HL-60 (cell line): ENCODE results near the gene SOCS7.

Experiments used
- GABPA ChIP-seq: IDR thresholded peaks from 2 replicates; pipeline ENCODE4 v1.6.1; 2012; ENCODE audit warnings: low read depth
- POLR2AphosphoS5 ChIP-seq: IDR thresholded peaks from 2 replicates; pipeline ENCODE4 v1.6.1; 2012; ENCODE audit warnings: low read depth
- TF ChIP-seq, protein P1 (sequence below): IDR thresholded peaks from one replicate; pipeline ENCODE4 v1.5.1; 2011; ENCODE audit warnings: low read length, control low read depth, inconsistent platforms; ENCODE audit not compliant: insufficient read depth
- TF ChIP-seq, protein P2 (sequence below): IDR thresholded peaks from 2 replicates; pipeline ENCODE4 v1.6.1; 2012; ENCODE audit warnings: low read depth; ENCODE audit not compliant: insufficient replicate concordance

DNA sequence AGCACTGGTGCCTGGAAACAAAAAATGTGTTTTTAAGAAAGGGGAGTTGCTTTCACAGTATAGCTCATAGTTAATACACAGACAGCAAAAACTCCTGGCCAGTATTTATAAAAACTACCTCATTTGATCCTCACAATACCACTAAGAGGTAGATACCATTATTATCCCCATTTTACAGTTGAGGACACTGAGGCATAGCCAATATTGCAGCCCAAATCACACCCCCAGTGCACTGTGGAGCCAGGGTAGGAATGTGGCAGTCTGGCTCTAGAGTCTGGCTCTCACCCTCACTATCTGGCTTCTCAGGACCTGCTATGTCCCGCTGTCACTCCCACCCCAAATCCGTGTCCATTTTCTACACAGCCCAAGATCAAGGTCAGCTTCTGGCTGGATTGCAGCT, 79.2 kb downstream of the SOCS7 start:
- no peak for TF ChIP-seq GABPA
- TF ChIP-seq, protein P1, sequence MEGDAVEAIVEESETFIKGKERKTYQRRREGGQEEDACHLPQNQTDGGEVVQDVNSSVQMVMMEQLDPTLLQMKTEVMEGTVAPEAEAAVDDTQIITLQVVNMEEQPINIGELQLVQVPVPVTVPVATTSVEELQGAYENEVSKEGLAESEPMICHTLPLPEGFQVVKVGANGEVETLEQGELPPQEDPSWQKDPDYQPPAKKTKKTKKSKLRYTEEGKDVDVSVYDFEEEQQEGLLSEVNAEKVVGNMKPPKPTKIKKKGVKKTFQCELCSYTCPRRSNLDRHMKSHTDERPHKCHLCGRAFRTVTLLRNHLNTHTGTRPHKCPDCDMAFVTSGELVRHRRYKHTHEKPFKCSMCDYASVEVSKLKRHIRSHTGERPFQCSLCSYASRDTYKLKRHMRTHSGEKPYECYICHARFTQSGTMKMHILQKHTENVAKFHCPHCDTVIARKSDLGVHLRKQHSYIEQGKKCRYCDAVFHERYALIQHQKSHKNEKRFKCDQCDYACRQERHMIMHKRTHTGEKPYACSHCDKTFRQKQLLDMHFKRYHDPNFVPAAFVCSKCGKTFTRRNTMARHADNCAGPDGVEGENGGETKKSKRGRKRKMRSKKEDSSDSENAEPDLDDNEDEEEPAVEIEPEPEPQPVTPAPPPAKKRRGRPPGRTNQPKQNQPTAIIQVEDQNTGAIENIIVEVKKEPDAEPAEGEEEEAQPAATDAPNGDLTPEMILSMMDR: no peak
- TF ChIP-seq POLR2AphosphoS5: no peak
- TF ChIP-seq, protein P2, sequence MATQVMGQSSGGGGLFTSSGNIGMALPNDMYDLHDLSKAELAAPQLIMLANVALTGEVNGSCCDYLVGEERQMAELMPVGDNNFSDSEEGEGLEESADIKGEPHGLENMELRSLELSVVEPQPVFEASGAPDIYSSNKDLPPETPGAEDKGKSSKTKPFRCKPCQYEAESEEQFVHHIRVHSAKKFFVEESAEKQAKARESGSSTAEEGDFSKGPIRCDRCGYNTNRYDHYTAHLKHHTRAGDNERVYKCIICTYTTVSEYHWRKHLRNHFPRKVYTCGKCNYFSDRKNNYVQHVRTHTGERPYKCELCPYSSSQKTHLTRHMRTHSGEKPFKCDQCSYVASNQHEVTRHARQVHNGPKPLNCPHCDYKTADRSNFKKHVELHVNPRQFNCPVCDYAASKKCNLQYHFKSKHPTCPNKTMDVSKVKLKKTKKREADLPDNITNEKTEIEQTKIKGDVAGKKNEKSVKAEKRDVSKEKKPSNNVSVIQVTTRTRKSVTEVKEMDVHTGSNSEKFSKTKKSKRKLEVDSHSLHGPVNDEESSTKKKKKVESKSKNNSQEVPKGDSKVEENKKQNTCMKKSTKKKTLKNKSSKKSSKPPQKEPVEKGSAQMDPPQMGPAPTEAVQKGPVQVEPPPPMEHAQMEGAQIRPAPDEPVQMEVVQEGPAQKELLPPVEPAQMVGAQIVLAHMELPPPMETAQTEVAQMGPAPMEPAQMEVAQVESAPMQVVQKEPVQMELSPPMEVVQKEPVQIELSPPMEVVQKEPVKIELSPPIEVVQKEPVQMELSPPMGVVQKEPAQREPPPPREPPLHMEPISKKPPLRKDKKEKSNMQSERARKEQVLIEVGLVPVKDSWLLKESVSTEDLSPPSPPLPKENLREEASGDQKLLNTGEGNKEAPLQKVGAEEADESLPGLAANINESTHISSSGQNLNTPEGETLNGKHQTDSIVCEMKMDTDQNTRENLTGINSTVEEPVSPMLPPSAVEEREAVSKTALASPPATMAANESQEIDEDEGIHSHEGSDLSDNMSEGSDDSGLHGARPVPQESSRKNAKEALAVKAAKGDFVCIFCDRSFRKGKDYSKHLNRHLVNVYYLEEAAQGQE: no peak
